Prostate gland (tissue), 2 donors: ENCODE data around the gene CHRDL1. TPM values are rescaled to one million over a fixed set of nuclear protein-coding genes. Genes with fewer than 3 reads are reported as not detected.
"Not testable (repeated sequence)": the region's sequence is repeated elsewhere in the genome, so short reads cannot be mapped to it uniquely, and the experiment has no call there.

Experiments used
- DNase-seq: peaks from one replicate; pipeline ENCODE4 v3.0.0-alpha.2; 2019; ENCODE audit warnings: low spot score
- H3K27ac ChIP-seq, 2 donors: fragments of 200-600 bp; sonication (generic); 2 replicates each; pipeline ENCODE4 v1.5.1; 2017 to 2019
- H3K27me3 ChIP-seq: fragments of 200-600 bp; sonication (generic); replicated peaks from 2 replicates; pipeline ENCODE4 v1.5.1; 2019; ENCODE audit not compliant: insufficient read depth
- H3K36me3 ChIP-seq, 2 donors: fragments of 200-600 bp; sonication (generic); 1 replicate in 1 of 2; 2 replicates in 1 of 2; pipeline versions ENCODE4 v1.5.1 to v1.8.1; 2017 to 2019
- H3K4me1 ChIP-seq: fragments of 200-600 bp; sonication (generic); replicated peaks from 2 replicates; pipeline ENCODE4 v1.5.1; 2019
- H3K4me3 ChIP-seq, 2 donors: fragments of 200-600 bp; sonication (generic); 2 replicates each; pipeline ENCODE4 v1.5.1; 2017 to 2019
- H3K9me3 ChIP-seq: fragments of 200-600 bp; sonication (generic); 2 replicates; pipeline ENCODE4 v1.5.1; 2017
- CTCF ChIP-seq, 4 experiments: fragments of 200-600 bp in 2 of 4; fragments of 450-650 bp in 2 of 4; sonication (generic) in 2 of 4; IDR thresholded peaks; 1 replicate in 3 of 4; 2 replicates in 1 of 4; pipeline ENCODE4 v1.5.1; 2016 to 2019; ENCODE audit warnings: antibody characterized with exemption in 4 of 4, mild to moderate bottlenecking in 2 of 4, moderate library complexity in 2 of 4
- POLR2A ChIP-seq: fragments of 450-650 bp; IDR thresholded peaks from one replicate; pipeline ENCODE4 v1.6.1; 2016; ENCODE audit warnings: antibody characterized with exemption, mild to moderate bottlenecking
- POLR2AphosphoS5 ChIP-seq: sonication (generic); formaldehyde crosslinking; IDR thresholded peaks from one replicate; pipeline ENCODE4 v1.6.1; 2017; ENCODE audit warnings: antibody characterized with exemption
- WGBS: methylation state at CpG from one replicate; pipeline ENCODE4 v1.1.5; 2018; 5-methylcytosine and 5-hydroxymethylcytosine counted together
- intact Hi-C: fragments of 100-400 bp; cut with DNase I; formaldehyde crosslinking; loops from one replicate; pipeline ENCODE4 v1.14.2; 2022
- total RNA-seq, 2 donors: library from RNA; depleted of rRNA; stranded (reverse); fragments of >200 nt; gene quantifications; one replicate each; pipeline ENCODE4 v1.1.0, GENCODE V29; 2016

Gene CHRDL1
- total RNA-seq, 2 donors from 2014 or later = 49.1 to 61.4 TPM

- Histone ChIP-seq H3K4me3 (no peak overlapping the region), H3K4me1 (no peaks in the 10 kb centered on the region), H3K9me3 (no peaks in the 10 kb centered on the region), H3K27ac (no peak overlapping the region), H3K36me3 (no peaks in the 10 kb centered on the region), H3K27me3 (no peaks in the 10 kb centered on the region)
- no peak for TF ChIP-seq POLR2A
- no peak for TF ChIP-seq POLR2AphosphoS5
- TF ChIP-seq CTCF (IDR thresholded peaks at IDR 0.05) = no peak
- 25% methylated on average over 5 of the region's 6 CpGs for WGBS
- no peak for DNase-seq
- intact Hi-C loops = no loop called here
Observed at GRCh38 chrX:110667706-110668105, 127.9 kb downstream of the CHRDL1 start.

- intact Hi-C loops = no loop called here
- no peak for DNase-seq
- 54% methylated on average over 3 of the region's 3 CpGs for WGBS
- no peak for TF ChIP-seq POLR2A
- TF ChIP-seq CTCF (IDR thresholded peaks at IDR 0.05) = peak in 1 of 4 experiments; percentile 6
- TF ChIP-seq POLR2AphosphoS5 = no peak
- H3K4me3 ChIP-seq = no peak overlapping the region
- no peaks in the 10 kb centered on the region for H3K4me1 ChIP-seq
- no peaks in the 10 kb centered on the region for H3K9me3 ChIP-seq
- no peak overlapping the region for H3K27ac ChIP-seq
- H3K36me3 ChIP-seq = no peaks in the 10 kb centered on the region
- no peaks in the 10 kb centered on the region for H3K27me3 ChIP-seq
Observed at GRCh38 chrX:110665223-110666002, 130.2 kb downstream of the CHRDL1 start.

- H3K36me3 ChIP-seq = no peaks in the 10 kb centered on the region
- no peaks in the 10 kb centered on the region for H3K4me1 ChIP-seq
- no peak overlapping the region for H3K4me3 ChIP-seq
- TF ChIP-seq POLR2AphosphoS5 (no peak), CTCF (IDR thresholded peaks at IDR 0.05) (no peak), POLR2A (no peak)
- WGBS = 50% methylated on average over 3 of the region's 6 CpGs
- H3K27me3 ChIP-seq = no peaks in the 10 kb centered on the region
- DNase-seq = no peak
- intact Hi-C loops = no loop called here
- H3K27ac ChIP-seq = no peak overlapping the region
- no peaks in the 10 kb centered on the region for H3K9me3 ChIP-seq
Observed at GRCh38 chrX:110657073-110657472, 138.5 kb downstream of the CHRDL1 start.

- H3K36me3 ChIP-seq, H3K9me3 ChIP-seq, DNase-seq, H3K4me3 ChIP-seq, H3K27ac ChIP-seq, intact Hi-C loops, H3K4me1 ChIP-seq, H3K27me3 ChIP-seq: not testable (repeated sequence)
Observed at GRCh38 chrX:110654280-110654679, 141.3 kb downstream of the CHRDL1 start.

- no peak for DNase-seq
- intact Hi-C loops = no loop called here
- no peaks in the 10 kb centered on the region for H3K36me3 ChIP-seq
- H3K27me3 ChIP-seq = no peaks in the 10 kb centered on the region
- H3K9me3 ChIP-seq = no peaks in the 10 kb centered on the region
- WGBS = 92% methylated on average over 1 of the region's 1 CpG
- TF ChIP-seq POLR2A (no peak), CTCF (IDR thresholded peaks at IDR 0.05) (no peak), POLR2AphosphoS5 (no peak)
- no peaks in the 10 kb centered on the region for H3K4me1 ChIP-seq
- no peak overlapping the region for H3K27ac ChIP-seq
- no peak overlapping the region for H3K4me3 ChIP-seq
Observed at GRCh38 chrX:110646386-110646785, 149.2 kb downstream of the CHRDL1 start.
